Activated CD4-positive, alpha-beta T cell treated with anti-CD3 and anti-CD28 coated beads, Interleukin-2, amount 50 U/mL, for 4 hours (primary cell): ENCODE results near the gene RPS26.

Experiments used
- DNase-seq, 2 experiments: peaks; one replicate each; pipeline ENCODE4 v3.0.0-alpha.2; 2020

Gene RPS26

GRCh38 chr12:56078931-56079722 lies 37.4 kb downstream of the RPS26 start:
- peak; percentile 34 to 40 for DNase-seq

DNA sequence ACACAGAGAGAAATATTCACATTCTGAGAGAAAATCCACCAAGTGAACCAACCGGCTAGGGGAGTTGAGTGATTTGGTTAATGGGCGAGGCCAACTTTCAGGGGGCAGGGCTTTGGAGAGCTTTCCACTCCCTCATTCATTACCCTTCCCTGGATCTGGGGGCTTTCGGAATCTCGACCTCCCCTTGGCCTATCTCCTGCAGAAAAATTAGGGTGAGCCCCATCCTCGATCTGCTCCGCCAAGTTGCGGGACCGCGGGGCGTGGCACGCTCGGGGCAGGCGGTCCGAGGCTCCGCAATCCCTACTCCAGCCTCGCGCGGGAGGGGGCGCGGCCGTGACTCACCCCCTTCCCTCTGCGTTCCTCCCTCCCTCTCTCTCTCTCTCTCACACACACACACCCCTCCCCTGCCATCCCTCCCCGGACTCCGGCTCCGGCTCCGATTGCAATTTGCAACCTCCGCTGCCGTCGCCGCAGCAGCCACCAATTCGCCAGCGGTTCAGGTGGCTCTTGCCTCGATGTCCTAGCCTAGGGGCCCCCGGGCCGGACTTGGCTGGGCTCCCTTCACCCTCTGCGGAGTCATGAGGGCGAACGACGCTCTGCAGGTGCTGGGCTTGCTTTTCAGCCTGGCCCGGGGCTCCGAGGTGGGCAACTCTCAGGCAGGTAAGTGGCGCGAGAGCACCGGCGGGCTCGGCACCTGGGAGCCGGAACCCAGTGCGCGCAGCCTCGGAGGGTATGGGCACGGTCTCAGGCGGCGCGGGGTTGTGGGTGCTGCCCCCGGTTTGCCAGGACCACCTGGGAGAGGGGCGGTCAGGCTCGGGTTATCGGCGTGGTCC lies 38.2 kb downstream of the RPS26 start, which contains the start of gene ERBB3:
TSS of gene ERBB3 (plus strand) at position 443 of the 833 bp plus-strand sequence. CDS start at position 579, 136 bp downstream.
- peak; percentile 61 to 65 for DNase-seq

DNA sequence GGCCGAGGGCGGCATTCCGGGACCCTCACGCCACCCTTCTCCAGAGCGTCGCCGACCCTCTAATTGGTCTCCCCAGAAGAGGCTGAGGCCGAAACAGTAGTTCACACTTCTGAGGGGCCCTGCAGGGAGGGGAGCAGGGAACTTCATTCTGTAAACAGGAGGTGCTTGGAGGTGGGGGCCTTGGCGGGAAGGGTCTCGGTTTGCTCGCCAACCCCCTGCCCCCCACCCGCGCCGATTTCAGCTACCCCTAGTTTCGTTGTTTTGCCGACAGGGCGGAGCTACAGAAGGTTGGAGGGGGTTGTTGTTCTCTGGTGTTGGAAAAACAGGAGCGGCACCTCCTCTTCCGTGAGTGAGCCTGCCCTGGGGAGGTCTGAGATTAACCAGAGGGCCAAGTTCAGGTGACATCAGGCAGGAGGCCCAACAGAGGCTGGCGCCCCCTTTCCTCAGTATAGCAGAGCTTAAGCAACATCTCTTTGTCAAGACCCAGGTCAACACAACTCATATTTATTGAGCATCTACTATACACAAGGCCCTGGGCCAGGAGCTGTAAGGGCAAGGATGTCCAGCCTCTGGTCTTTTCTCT lies 38.9 kb downstream of the RPS26 start:
- no peak for DNase-seq

DNA sequence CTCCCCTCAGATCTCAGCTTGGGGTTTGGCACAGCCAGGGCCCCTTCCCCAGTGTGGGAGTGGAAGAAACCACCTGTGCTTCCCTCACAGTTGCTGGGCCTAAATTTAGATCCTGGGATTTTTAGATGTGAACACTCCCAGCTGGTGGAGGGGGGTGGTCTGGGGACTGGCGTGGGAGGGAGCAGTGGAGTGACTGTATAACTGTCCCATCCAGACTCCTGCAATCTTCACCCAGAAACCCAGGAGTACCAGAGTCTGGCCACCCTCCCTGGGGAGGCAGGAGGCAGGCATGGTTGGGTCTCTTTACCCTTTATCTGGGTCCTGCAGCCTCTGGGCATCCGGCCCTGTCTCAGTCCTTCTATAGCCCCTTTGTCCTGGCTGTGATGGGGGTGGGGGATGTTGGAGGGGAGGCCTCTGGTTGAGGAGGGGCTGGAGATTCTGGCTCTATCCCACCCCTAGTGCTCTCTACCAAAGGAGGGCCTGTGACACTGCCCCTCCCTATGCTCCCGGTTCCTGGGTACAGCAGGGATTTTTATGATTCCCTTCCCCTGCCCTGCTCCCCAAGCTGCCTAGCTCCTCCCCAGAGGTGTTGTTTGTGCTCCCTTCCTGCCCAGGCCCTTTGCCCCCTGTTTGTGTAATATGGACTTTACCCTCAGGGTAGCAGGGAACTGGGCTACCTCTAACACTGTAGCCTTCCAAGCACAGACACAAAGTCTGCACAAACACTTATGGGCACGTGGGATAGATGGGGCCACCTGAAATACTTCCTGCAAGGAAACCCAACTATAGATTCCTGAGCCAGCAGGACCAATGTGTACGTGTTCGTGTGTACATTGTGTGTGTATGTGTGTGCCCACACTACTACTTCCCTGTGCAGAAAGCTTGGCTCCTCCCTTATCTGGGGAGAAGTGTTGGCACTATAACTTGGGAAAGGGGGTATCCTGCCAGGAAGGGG lies 40.0 kb downstream of the RPS26 start:
- no peak for DNase-seq

DNA sequence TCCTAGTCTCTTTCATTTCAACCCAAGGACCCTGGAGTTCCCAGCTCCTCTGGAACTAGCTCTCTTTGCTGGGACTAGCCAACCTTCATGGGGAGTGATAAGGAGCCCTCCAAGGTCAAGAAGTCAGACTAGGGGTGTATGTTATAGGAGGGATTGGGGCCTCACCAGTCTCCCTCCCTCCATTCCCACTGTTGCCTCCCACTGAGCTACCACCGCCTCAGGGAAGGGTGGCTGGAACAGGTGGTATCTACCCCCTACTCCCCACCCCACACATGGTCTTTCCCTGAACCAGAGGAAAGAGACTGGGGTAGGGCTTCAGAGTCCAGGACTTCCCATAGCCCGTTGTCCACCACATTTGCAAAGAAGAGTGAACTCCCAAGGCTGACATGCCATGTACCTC lies 40.7 kb downstream of the RPS26 start:
- DNase-seq, result no peak

- DNase-seq, result no peak
Measured at GRCh38 chr12:56082967-56083366, 41.2 kb downstream of the RPS26 start.

- no peak for DNase-seq
Measured at GRCh38 chr12:56084958-56085543, 43.3 kb downstream of the RPS26 start.

DNA sequence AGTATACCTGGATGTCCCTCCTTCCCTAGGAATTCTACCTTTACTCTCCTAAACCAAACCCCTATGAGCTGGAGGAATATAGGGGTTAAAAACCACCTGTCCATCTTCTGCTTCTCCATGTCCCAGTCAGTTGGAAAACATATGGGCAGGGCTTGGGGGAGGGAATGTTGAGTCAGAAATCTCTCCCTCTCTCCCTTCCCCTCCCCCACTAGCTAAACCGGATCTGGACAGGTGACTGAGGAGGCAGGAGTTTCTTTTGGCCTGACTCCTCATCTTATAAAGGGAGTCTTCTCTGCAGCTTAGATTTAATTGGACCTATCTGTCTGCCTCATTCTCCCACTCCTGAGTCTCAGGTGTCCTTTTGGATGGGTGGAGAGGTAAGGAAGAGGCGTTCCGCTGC lies 44.4 kb downstream of the RPS26 start:
- no peak for DNase-seq

GRCh38 chr12:56086608-56087007 lies 44.9 kb downstream of the RPS26 start:
- DNase-seq, result no peak

- DNase-seq, result no peak
Measured at GRCh38 chr12:56087220-56087619, 45.5 kb downstream of the RPS26 start.
